ENCODE measurements around the gene ATP10B. TPM values are rescaled to one million over a fixed set of nuclear protein-coding genes. Genes with fewer than 3 reads are reported as not detected.
"Not testable (repeated sequence)": the region's sequence is repeated elsewhere in the genome, so short reads cannot be mapped to it uniquely, and the experiment has no call there.

Gene ATP10B
- total RNA-seq, 1 donor from 2014 or later = not detected

DNA sequence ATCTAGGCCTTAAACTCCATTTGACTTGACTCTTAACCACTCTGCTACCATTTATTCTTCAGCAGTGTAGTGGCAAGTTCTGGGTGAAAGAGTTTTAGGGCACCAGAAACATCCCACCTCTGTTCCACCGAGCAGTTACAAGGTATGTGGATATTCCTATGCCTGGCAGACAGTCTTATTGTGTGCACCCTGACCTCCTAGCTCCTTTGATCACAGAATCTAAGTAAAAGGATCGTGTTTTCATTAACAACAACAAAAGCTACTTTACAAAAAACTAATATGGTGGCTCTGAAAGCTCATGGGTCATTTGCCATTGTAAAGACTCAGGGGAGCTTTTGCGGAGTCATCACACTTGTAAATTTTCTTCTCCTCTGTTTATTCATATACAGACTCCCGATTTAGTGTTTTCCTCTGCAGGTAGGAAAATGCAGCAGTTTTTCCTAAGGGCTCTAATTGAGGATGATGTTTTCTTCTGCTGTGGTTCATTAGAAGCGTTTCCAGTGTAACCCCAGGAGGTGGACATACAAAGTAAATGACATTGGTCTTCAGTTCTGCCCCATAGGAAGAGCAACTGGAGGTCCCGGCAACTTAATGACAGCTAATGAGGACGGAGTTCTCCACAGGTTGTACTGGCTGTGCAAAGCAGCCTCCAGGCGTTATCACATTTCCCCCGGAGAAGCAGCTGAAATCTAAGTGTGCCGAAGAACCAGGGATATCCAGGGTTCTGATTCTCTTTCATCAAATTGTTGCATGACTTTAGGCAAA lies 78.2 kb downstream of the ATP10B start:
- ATAC-seq (no peak), DNase-seq (ENCODE audit: missing footprints) (no peak)
- intact Hi-C loops (cut with DNase I) = no loop called here

DNA sequence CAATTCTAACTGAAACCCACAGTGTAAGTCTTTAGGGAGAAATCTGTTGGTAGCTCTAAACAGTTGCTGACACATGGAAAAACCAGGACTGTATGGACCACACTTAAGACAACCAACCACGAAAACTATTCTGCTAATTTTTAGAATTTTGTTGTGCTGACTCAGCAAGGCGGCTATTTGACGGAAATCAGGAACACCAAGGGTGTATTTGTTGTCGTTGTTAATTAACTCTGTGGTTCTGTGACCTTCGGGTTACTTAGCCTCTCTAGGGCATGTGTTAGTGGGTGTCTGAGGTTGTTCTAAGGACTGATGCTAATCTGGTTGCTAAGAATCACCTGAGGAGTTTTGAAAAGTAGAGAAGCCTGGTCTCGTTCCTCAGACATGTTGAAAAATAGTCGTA lies 79.2 kb downstream of the ATP10B start:
- DNase-seq (ENCODE audit: missing footprints) (no peak), ATAC-seq (no peak)
- intact Hi-C loops (cut with DNase I) = no loop called here

DNA sequence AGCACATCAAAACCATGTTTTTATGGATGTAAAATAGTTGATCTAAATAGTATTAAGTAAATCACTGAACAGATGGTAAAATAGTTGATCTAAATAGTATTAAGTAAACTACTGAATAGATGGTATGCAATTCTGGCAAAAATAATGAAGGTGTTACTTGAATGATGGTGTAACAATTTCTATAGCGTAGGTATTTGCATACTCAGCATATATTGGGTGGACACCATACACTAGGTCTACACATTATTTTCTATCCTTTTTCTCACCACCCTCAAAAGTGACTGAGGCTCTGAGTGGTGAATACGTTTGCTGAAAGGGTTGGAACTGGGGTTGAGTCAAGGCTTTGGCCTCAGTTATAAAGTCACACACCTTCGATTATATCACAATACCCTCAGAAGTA lies 81.3 kb downstream of the ATP10B start:
- intact Hi-C loops (cut with DNase I) = no loop called here
- ATAC-seq (no peak), DNase-seq (ENCODE audit: missing footprints) (no peak)

DNA sequence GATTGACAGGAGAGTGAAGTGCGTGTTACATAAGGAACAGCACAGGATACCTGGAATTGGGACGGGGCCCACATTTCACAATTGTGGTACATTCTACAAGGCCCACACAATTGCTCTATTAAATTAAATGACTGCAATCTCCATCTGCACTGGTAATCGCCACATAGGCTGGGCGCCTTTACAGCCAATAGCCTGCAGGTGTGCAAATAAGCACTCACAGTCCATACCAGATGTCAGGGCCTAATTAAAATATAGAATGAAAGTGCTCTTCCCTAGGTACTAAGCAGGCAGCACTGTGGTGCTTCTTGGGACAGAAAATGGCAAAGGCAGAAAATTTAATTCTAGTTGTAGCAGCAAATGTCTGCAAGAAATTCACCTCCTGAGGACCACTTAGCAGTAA lies 82.7 kb downstream of the ATP10B start:
- DNase-seq (ENCODE audit: missing footprints) (no peak), ATAC-seq (no peak)
- intact Hi-C loops (cut with DNase I) = no loop called here

DNA sequence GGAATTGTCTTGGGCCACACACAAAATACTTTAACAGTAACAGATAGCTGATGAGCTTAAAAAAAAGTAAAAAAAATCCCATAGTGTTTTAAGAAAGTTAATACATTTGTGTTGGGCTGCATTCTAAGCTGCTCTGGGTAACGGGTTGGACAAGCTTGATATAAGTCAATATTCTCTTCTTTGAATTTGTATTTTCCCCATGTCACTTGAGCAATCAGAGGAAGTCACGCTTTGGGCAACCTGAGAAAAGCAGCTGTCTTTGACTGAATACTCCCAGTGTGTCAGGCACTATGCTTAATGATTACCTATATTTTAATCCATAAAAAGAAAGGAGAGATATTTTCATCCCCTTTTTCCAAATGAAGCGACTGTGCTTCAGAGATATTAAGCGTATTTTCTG lies 84.9 kb downstream of the ATP10B start:
- DNase-seq (ENCODE audit: missing footprints) (no peak), ATAC-seq (no peak)
- intact Hi-C loops (cut with DNase I) = no loop called here

DNA sequence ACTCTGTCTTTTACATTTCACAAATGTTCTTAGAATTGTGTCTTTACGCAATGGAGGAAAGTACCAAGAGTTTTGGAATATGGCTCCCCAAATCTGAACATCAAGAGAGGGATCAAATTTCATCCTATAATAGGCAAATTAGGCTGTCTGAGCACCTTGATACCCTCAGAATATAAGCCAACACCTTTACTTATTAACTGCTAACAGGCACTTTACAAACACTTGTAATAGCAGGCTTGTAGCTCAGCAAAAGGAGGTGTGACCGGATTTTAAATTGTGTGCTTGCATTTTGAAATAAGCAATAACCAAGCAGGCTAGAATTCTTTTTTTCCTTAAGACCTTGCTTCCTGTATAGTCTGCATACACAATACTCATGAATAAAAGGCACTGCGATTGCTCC lies 92.0 kb downstream of the ATP10B start:
- intact Hi-C loops (cut with DNase I) = no loop called here
- no peak for ATAC-seq
- DNase-seq (ENCODE audit: missing footprints) = no peak

DNA sequence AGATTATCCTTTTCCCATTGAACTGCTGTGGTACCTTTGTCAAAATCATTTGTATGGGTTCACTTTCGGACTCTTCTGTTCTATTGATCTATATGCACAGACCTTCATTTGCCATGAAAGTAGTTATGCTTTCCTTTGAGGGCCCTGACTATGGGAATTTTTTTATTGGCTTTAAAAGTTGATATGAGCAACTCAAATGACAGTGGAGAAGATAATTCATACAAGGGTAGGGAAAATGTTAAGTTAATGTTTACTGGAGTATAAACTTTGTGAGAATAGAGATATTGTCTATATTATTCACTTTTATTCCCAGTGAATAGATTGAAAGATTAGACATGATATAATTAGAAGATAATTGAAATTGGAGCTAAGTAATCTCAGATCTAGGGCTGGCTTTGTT lies 94.8 kb downstream of the ATP10B start:
- DNase-seq (ENCODE audit: missing footprints) = no peak
- intact Hi-C loops (cut with DNase I) = no loop called here
- no peak for ATAC-seq

DNA sequence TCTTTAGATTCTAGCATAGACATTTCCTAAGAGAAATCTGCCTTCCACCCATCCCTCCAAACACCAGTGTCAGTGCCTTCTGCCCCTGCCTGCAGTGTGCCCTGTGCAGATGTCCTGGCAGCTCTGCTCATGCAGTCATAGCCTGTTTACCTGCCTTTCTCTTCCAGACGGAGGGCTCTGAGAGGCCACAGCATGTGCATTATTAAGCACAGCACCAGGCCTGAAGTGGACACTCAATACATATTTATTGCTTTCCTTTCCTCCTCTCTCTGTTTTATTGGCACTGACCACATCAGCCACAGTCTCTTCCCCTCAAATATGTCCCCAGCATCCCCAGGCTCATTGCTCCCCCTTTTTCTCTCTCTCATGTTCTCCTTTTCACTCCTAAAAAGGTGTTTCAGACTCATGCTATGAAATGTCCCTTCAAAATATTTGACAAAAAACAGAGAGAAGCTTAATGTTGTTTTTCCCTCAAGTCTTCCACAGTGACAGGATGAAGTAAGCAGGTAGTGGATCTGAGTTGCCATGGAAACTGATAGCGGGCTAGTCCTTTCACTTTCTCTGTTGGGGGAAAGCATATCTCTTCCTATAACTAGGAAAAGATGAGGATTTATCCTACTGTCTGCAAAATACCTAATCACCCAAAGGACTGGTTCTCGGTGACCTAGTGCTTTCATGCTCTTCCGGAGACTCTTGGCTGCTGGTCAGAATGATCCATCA lies 100.9 kb downstream of the ATP10B start:
- ATAC-seq = no peak
- DNase-seq (ENCODE audit: missing footprints) = no peak
- intact Hi-C loops (cut with DNase I) = no loop called here

DNA sequence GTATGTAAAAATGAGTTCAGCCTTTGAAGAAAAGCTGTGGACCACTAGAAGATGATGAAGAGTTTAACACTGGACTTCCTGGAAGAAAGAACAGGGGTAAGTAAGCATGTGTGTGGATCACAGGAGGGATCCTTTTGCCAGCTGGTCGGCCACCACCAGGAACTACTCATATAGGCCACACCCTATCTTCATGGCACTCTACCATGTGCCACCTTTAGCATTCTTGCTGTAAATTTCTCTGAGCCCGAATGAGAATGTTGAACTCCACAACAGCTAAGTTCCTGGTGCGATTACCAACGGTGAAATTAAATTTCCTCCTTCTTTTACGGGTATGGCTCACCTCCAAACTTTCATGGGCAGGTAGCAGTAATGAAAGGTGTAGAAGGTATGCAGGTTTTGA lies 102.3 kb downstream of the ATP10B start:
- DNase-seq (ENCODE audit: missing footprints) (no peak), ATAC-seq (no peak)
- intact Hi-C loops (cut with DNase I) = no loop called here

DNA sequence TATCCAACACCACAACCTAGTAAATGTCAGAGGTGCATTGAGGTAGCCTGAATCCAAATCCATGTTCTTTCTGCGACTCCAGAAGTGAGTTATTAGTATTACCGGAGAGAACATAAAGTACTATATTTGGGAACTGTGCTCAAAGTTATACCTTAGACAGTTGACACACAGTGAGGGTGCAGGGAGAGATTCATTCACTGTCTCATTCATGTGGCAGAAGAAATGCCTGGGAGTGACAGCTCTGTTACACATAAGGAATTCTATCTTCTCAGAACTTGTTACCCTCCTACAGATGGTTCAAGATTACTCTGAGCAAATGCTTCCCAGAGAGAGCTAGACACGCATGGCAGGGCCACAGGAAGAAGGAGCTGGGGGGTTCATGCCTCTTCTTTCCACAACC lies 103.0 kb downstream of the ATP10B start:
- intact Hi-C loops (cut with DNase I) = no loop called here
- DNase-seq (ENCODE audit: missing footprints) = no peak
- no peak for ATAC-seq

DNA sequence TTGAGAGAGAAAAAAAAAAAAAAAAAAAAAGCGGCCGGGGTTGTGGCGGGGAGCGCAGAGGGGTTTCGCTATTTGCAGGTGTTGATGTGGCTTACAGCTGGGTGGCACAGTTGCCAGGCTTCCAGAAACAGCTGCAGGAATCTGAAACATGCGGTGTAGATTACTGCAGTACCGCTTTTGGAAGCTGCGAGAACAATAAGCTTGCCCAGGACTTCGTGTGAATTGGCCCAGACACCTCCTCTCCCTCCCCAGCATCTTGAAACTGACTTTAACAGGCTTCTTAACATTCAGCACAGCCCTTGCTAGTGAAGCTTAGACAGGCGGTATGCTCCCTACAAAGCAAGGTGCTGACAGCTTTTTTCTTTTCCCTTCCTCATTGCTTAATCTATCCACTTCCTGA lies 104.0 kb downstream of the ATP10B start:
- ATAC-seq (peak; percentile 42), DNase-seq (ENCODE audit: missing footprints) (no peak)
- intact Hi-C loops (cut with DNase I) = no loop called here

DNA sequence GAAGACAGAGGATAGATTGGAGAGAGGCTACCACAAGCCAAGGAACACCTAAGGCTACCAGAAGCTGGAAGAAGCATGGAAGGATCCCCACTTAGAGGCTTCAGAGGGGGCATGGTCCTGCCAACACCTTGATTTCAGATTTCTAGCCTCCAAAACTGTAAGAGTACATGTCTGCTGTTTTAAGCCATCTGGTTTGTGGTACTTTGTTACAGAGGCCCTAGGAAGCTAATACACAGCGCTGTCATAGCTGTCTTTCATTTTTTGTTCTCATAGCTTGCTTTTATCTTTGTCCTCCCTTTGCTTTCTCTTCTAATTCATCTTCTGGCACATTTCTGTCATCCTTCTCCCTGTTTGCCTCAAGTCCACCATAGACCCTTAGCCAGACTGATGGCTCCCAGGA lies 104.5 kb downstream of the ATP10B start:
- intact Hi-C loops (cut with DNase I) = no loop called here
- DNase-seq (ENCODE audit: missing footprints) = no peak
- ATAC-seq = no peak

DNA sequence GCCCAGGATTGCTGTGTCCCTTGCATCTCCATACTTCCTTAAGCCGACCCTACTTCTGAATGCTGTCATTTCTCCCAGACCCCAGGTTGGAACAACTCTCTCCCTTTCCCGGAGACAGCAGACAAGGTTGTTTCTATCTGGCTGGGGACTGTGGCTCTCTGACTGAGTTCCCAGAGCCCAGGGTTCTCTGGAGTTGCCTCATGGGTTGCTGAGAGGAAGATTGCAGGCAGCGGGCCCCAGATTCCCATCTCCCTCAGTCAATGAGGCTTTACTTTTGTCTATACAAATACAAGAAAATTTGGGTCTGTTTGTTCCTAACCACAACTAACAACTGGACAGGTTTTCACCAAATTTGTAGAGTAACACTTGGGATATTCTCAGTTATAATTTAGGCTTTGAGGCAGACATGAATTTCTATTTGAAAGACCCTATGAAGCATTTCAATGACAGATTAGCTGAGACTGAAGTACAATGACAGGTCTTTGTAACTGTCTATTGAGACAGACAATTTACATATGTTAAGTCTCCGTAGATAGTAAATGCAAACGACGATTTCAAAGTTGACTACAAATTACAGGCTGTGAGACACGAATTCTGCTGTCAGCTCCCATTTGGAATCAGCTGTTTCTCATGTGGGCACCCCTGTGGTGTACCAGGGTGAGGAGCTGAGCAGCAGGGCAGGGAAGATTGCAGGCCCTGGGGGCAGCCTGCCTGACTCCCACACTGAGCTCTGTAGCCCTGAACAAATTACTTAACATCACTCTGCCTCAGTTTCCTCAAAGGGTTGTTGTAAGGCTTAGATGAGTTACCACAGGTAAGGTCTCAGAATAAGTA lies 107.5 kb downstream of the ATP10B start:
- intact Hi-C loops (cut with DNase I) = no loop called here
- no peak for DNase-seq (ENCODE audit: missing footprints)
- ATAC-seq = no peak

DNA sequence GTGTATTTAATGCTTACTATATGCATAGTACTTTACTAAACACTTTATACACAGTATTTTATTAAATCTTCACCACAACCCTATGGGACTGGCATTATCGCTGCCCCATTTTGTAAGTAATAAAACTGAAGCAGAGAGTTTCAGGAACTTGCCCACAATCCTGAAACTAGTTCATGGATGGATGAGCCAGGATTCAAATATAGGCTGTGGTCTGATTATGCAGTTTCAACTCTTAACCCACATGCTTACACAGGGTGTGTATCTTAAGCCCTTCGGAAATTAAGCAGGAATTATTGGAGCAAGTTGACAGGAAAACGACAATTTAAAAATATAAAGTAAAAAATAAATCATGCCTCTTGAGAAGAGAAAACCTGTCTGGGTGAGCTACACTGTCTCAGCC lies 109.0 kb downstream of the ATP10B start:
- intact Hi-C loops (cut with DNase I) = no loop called here
- ATAC-seq (no peak), DNase-seq (ENCODE audit: missing footprints) (no peak)

DNA sequence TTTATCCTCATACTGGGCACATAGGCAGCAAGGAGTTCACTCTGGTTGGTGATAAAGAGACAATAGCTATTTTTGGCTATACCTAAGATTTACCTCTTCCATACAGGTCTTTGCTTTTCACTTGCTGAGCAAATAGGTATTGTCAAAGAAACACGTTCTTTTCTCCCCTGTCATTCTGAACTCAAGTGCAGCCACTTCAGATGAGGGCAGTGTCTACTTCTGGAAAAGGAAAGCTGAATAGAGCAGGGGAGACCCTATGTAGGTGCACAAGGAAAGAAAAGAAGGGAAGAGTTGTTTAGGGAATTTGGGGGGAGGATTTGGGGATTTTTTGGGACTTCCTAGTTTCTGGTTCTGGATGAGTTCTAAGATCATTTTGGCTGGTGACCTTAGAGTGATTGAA lies 109.6 kb downstream of the ATP10B start:
- DNase-seq (ENCODE audit: missing footprints) (no peak), ATAC-seq (no peak)
- intact Hi-C loops (cut with DNase I) = no loop called here

DNA sequence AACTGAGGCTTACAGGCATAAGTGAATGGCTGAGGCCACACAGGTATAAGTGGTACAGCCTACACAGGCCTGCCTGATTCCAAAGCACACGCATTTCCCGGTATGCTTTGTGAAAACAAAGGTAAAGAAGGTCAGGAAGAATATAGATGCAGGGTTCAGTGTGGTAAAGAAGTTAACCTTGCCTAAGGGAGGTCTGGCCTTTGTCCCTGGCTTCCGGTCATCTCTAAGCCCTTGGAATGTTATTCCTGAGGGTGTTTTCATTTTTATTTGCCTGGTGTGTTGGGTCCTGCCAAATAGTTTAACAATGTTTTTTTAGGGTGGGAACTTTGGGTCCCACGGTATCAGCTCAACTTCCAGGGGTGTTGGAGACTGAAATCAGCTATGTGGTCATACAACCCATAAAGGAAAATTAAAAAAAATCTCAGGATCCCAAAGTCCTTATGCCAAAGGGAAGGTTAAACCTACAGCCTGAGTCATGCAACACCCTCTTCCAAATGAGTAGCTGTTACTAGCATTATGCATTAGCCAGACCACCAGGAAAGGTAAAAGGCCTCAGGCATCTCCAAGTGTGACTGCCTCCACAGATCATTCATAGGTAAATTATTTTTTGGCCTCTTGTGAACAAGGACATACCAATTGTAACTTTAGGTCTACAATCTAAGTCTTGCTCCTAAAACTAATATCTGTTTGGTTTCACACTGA lies 124.6 kb downstream of the ATP10B start:
- no peak for DNase-seq (ENCODE audit: missing footprints)
- no peak for ATAC-seq
- intact Hi-C loops (cut with DNase I) = no loop called here

DNA sequence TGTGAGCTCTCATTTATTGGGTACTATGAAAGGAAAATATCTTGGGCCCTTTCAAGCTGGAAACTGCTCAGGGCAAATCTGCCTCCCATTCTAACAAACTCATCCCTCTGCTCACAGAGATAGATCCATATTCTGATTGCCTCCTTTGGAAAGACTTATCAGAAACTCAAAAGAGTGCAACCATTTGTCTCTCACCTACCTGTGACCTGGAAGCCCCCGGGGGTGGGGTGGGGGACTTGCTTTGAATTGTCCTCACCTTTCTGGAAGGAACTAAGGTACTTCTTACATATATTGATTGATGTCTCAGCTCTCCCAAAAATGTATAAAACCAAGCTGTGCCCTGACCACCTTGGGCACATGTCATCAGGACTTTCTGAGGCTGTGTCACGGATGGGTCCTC lies 125.3 kb downstream of the ATP10B start:
- DNase-seq (ENCODE audit: missing footprints) (no peak), ATAC-seq (no peak)
- intact Hi-C loops (cut with DNase I) = no loop called here

DNA sequence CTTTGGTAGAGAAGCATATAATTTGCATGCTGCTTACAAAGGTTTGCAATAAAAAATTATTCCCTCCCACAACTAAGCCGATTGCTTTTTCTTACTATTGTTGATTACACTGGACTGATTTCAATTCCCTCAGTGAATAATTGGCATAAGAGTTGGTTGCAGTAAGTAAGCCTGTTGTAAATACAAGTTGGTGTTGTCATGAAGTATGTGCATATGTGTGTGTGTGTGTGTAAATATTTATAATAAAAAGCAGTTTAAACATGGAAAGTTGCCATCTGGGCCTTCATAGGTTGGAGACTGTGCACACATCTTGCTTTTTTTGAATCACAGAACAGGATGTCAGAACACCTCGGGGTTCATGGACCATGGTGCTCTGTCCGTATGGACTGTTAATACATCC lies 131.2 kb downstream of the ATP10B start:
- DNase-seq (ENCODE audit: missing footprints) (no peak), ATAC-seq (no peak)
- intact Hi-C loops (cut with DNase I) = no loop called here

DNA sequence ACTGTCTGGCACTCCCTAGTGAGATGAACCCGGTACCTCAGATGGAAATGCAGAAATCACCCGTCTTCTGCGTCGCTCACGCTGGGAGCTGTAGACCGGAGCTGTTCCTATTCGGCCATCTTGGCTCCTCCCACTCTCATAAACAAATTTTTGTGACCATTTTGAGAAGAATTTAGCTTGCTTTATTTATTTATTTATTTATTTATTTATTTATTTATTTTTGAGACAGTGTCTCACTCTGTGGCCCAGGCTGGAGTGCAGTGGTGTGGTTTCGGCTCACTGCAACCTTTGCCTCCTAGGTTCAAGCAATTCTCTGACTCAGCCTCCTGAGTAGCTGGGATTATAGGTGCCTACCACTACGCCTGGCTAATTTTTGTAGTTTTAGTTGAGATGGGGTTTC lies 136.5 kb downstream of the ATP10B start:
- intact Hi-C loops (cut with DNase I); DNase-seq (ENCODE audit: missing footprints); ATAC-seq: not testable (repeated sequence)
